ENCODE data around the gene IGFBP4.

The IGFBP4 gene

GRCh38 chr17:40486522-40487370 is 43.5 kb downstream of the IGFBP4 start:
- in situ Hi-C loops (cut with MboI; ENCODE audit: low sequenced_read_pairs), result no loop called here

DNA sequence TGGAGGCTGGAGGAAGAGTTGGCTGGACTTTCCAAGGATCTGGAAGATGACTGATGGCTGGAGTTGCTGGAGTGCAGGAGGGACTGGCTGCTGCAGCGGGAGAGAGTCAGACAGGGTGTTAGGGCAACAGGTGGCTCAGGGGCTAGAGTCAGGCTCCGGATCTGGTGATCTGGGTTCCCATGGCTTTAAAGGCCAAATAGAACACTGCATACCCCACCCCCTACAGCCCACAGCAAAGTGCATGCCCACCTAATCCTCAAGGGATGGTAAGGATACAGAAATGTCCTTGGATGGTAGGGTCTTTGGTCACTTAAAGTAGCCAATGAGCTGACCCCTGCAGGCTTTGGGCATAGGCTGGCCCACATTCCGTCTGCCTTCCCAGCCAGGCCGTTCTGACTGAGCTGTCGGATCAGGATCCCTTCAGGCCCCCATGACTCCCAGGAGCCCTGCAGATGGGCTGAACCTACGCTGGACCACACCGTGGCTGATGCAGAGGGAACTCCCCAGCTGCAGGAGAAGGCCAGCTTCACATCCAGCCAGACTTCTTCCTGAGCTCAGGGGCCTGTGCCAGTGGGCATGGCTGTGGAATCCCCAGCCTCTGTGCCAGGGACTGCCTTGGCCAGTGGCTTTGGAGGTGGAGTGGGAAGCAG is 44.2 kb downstream of the IGFBP4 start:
- in situ Hi-C loops (cut with MboI; ENCODE audit: low sequenced_read_pairs), result no loop called here

DNA sequence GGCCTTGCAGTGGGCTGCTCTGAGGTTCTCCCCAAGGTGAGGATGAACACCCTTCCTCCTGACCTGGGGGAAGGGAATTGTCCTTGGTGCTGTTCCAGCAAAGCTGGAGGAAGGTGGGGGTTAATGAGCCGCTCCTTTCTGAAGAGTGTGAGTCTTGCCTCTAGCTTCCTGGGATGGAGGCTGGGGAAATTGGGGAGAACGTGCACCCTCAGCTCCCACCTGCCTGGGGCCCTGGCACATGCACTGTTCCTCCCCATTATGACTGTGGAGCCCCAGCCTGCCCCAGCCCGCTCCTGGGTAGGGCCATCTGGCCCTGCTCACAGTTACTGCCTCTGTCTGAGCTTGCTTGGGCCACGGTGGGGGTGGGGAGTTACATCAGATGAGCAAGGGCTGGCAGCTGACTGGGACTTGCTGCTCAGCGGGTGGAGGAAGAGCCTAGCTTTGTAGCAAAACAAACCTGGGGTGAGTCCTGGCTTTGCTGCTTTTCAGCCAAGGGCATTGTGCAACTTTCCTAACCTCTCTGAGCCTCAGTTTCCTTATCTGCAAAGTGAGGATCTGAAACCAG is 47.1 kb downstream of the IGFBP4 start:
- in situ Hi-C loops (cut with MboI; ENCODE audit: low sequenced_read_pairs), result no loop called here

GRCh38 chr17:40490982-40491381 is 47.7 kb downstream of the IGFBP4 start:
- in situ Hi-C loops (cut with MboI; ENCODE audit: low sequenced_read_pairs), result no loop called here

GRCh38 chr17:40491486-40491885 is 48.2 kb downstream of the IGFBP4 start:
- in situ Hi-C loops (cut with MboI; ENCODE audit: low sequenced_read_pairs), result no loop called here

DNA sequence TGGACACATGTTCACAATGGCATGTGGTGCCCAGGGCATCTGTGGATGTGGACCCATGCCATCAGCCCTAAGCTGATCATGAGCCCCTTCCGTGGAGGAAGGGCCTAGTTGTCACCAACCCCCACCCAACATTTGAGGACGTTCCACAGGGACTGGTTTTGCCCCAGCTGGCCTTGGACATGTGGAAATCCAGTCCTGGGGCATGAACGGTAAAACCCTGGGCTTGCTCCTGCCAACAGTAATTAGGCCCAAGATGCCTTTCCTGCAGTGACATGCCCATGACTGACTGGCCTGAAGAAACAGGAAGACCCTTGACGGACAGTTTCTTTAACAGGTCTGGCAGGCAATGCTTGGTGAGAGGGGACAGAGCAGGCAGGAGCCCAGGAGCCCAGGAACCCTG is 50.4 kb downstream of the IGFBP4 start:
- in situ Hi-C loops (cut with MboI; ENCODE audit: low sequenced_read_pairs), result no loop called here

DNA sequence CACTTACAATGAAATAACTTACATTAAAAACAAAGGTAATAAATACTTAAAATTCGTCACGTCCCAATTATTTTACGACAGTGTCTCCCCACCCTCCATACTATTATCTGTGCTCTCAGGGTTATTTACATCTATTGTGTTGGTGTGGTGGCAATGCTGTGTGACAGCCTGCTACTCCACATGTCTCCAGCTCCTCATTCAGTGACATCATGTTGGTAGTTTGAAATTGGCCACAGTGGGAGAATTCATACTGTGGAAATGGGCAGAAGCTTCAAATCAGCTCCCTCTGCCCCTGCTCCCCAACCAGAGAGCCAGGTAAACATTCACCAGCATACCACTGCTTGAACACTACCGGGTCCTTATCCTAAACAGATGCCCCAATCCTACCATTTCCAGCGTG is 51.9 kb downstream of the IGFBP4 start:
- in situ Hi-C loops (cut with MboI; ENCODE audit: low sequenced_read_pairs), result no loop called here

DNA sequence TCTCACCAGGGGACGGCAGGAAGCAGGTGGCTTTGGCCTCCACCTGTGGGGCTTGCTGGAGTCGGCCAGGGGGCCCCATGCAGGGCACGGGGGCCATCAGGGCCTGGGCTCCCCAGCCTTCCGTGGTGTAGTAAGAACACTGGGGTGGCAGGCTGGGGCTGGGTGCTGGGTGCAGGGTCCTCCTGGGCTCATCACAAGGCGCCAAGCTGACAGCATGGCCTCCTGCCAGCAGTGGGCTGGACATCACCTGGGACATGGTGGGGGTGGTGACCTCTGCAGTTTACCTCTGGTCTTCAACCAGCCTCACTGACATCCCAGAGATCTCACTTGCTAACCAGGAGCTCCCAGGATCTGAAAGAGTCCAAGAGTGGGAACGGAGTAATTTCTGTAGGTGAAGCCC is 52.9 kb downstream of the IGFBP4 start:
- in situ Hi-C loops (cut with MboI; ENCODE audit: low sequenced_read_pairs), result no loop called here

DNA sequence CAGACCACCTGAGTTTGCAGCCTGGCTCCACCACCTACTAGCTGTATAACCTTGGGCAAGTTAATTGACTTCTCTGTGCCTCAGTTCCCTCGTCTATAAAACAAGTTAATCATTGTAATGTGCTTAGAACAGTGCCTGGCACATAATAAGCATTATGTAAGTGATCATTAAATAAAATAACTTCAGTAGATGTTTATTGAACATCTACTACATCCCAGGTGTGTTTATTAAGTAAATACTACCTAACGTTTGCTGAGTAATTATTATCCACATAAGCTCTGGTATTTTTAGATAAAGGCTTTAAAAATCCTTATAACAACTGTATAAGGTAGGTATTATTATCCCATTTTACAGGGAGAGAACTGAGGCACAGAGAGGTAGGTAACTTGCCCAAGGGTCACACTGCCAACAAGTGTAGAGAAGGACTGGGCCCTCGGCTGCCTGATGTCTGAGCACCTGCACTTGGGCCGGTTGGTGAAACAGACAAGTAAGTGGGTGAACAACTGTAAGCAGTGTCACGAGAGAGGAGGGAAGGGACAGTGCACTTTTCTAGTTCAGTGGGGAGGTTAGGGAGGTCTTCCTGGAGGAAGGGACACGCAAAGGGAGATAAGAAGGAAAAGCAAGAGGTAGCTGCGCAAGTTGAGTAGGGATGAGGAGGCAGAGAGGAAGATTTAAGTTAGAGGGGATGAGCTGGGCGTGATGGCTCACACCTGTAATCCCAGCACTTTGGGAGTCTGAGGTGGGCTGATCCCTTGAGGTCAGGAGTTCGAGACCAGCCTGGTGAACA is 53.6 kb downstream of the IGFBP4 start:
- in situ Hi-C loops (cut with MboI; ENCODE audit: low sequenced_read_pairs), result no loop called here

GRCh38 chr17:40497695-40498094 is 54.4 kb downstream of the IGFBP4 start:
- in situ Hi-C loops (cut with MboI; ENCODE audit: low sequenced_read_pairs), result no loop called here

GRCh38 chr17:40498281-40499084 is 55.2 kb downstream of the IGFBP4 start:
- in situ Hi-C loops (cut with MboI; ENCODE audit: low sequenced_read_pairs), result no loop called here

DNA sequence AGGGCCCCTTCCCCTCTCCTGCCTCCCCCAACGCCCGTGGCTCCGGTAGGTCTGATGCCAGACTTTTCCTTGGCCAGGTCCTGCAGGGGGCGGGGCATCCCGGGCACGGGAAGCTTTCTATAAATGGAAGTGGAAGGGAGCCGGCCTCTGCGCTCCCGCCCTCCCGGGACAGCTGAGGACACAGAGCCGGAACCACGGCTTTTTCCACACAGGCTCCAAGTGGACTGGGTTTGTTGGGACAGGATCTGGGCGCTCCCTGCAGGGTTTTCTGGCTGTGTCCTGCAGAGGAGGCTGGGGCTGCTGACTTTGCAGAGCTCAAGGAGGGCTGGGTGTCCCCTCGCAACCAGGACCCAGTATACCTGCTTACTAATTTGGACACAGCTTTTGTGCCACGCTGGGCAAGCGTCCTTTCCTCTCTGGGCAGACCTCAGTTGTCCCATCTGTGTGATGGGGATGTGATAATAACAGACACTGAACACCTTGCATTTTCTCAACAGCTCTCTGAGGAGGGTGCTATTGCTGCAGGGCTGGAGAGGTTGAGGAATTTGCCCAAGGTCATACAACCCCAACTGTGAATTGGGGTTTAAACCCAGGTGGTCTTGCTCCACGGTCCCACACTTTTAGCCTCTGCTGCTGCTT is 56.4 kb downstream of the IGFBP4 start:
- in situ Hi-C loops (cut with MboI; ENCODE audit: low sequenced_read_pairs), result no loop called here

DNA sequence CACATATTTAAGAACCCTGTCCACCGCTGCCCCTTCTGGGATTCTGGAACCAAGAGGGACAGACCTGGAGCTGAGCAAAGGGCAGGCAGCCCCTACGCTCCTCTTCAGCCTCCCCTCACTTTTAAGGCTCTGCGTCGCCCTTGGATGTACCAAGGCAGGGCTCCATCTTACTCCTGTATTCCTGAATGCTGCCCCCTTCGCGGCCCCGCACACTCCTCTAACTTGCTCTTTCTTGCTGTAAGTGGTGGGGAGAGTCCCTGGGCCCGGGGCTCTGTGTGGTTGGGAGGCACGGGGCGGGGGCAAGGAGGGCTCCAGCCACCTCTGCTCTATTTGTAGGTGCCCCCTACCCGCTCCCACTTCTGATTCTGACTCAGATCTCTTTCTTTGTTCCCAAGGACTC is 56.9 kb downstream of the IGFBP4 start:
- in situ Hi-C loops (cut with MboI; ENCODE audit: low sequenced_read_pairs), result no loop called here

- in situ Hi-C loops (cut with MboI; ENCODE audit: low sequenced_read_pairs), result no loop called here
Observed at GRCh38 chr17:40500709-40501108, 57.5 kb downstream of the IGFBP4 start.

DNA sequence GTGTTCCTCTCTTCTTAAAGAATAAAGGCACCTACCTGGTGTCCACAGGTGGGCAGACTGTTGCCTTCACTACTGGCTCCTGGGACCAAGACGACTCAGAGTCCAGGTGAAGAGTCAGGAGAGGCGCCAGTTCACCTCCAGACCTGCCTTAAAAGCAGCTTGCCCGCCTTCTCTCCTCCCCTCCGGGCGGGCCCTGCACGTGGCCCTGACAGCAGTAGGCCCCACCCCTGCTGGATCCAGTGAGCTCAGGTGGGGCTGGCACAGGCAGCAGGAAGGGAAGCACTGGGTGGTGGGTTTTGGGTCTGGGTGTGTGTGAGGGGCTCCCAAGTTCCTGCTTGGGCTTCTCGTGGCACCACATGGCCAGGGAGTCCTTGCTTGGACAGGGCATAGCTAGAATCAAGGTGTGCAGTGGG is 58.3 kb downstream of the IGFBP4 start, which contains the start of gene TNS4:
Gene TNS4 (minus strand): TSS at position 125 of the 413 bp plus-strand sequence. CDS start 5,198 bp downstream, outside the sequence.
- in situ Hi-C loops (cut with MboI; ENCODE audit: low sequenced_read_pairs), result no loop called here

- in situ Hi-C loops (cut with MboI; ENCODE audit: low sequenced_read_pairs), result no loop called here
Observed at GRCh38 chr17:40502716-40503115, 59.5 kb downstream of the IGFBP4 start.

DNA sequence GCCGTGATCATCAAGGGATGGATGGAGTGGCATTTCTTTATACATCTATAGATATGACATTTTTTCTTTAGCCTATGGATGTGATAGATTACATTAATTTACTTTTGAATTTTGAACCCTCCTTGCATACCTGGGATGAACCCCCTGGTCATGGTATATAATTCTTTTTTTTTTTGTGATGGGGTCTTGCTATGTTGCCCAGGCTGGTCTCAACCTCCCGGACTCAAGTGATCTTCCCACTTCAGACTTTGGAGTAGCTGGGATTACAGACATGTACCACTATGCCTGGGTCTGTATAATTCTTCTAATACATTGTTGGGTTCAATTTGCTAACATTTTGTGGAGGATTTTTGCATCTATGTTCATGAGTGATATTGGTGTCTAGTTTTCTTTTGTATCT is 59.9 kb downstream of the IGFBP4 start:
- in situ Hi-C loops (cut with MboI; ENCODE audit: low sequenced_read_pairs), result no loop called here

- in situ Hi-C loops (cut with MboI; ENCODE audit: low sequenced_read_pairs), result no loop called here
Observed at GRCh38 chr17:40506786-40507185, 63.5 kb downstream of the IGFBP4 start.

Measured in hTERT RPE-1 (cell line).